Adrenal gland (tissue), 12 donors: Measurements from ENCODE around the gene IKZF5. TPM values are rescaled to one million over a fixed set of nuclear protein-coding genes. Genes with fewer than 3 reads are reported as not detected.

Experiments
- DNase-seq, 7 donors: peaks; one replicate each; pipeline ENCODE4 v3.0.0-alpha.2; 2019 to 2020
- H3K27ac ChIP-seq, 5 donors: fragments of 200-600 bp; sonication (generic) in 4 of 5; 1 replicate in 3 of 5; 2 replicates in 2 of 5; pipeline versions ENCODE4 v1.5.1 to v1.8.0; 2016 to 2020; ENCODE audit warnings: mild to moderate bottlenecking in 1 of 5
- H3K27me3 ChIP-seq: fragments of 200-600 bp; 2 replicates; pipeline ENCODE4 v1.8.0; 2021
- H3K36me3 ChIP-seq, 2 donors: fragments of 200-600 bp; replicated peaks in 1 of 2; 1 replicate in 1 of 2; 2 replicates in 1 of 2; pipeline versions ENCODE4 v1.5.1 to v1.8.0; 2018 to 2022
- H3K4me1 ChIP-seq, 2 donors: fragments of 200-600 bp; replicated peaks in 1 of 2; 1 replicate in 1 of 2; 2 replicates in 1 of 2; pipeline versions ENCODE4 v1.5.1 to v1.8.0; 2018 to 2021
- H3K4me3 ChIP-seq, 4 donors: fragments of 200-600 bp; sonication (generic) in 3 of 4; one replicate each; pipeline ENCODE4 v1.5.1; 2016 to 2018
- H3K9me3 ChIP-seq, 3 donors: fragments of 200-600 bp; sonication (generic) in 1 of 3; replicated peaks in 1 of 3; 1 replicate in 2 of 3; 2 replicates in 1 of 3; pipeline versions ENCODE4 v1.5.1 to v1.8.0; 2016 to 2021
- POLR2A ChIP-seq, 2 donors: fragments of 450-650 bp; IDR thresholded peaks; one replicate each; pipeline ENCODE4 v1.6.1; 2017; ENCODE audit warnings: antibody characterized with exemption in 2 of 2, mild to moderate bottlenecking in 2 of 2, moderate library complexity in 1 of 2
- WGBS, 4 donors: extraction: QIAGEN DNeasy Blood & Tissue Kit in 2 of 4; methylation state at CpG; one replicate each; pipeline versions ENCODE4 v1.1.5 to v1.1.7; 2013 to 2017; 5-methylcytosine and 5-hydroxymethylcytosine counted together
- intact Hi-C, 2 donors: fragments of 100-400 bp; cut with DNase I; formaldehyde crosslinking; loops; one replicate each; pipeline versions ENCODE4 v1.14.1 to v1.15.0; 2022 to 2023
- polyA plus RNA-seq, 3 donors: library from polyadenylated mRNA; stranded (reverse); fragments of 200-250 nt in 2 of 3; fragments of 350-450 nt in 1 of 3; fragmentation: Illumina TruSeq in 1 of 3; extraction: RNeasy Lipid Tissue Mini Kit (QIAGEN cat#74804) in 1 of 3; gene quantifications; one replicate each; pipeline ENCODE4 v1.2.3, GENCODE V29; 2013 to 2014
- total RNA-seq, 9 donors: library from RNA; depleted of rRNA in 4 of 9; stranded (reverse); fragments of >200 nt in 4 of 9; fragments of 120-200 nt in 1 of 9; fragmentation: NEBNext Ultra II Directional in 1 of 9; extraction: Animal tissue kit (Norgen Biotek cat#: 25700) in 1 of 9; gene quantifications; one replicate each; pipeline versions ENCODE4 v1.1.0 to v1.2.4, GENCODE V29; 2013 to 2023
- TF ChIP-seq, protein P1 (sequence below), 6 experiments: fragments of 450-650 bp in 4 of 6; fragments of 200-600 bp in 2 of 6; sonication (generic) in 1 of 6; IDR thresholded peaks; 1 replicate in 5 of 6; 2 replicates in 1 of 6; pipeline versions ENCODE4 v1.5.1 to v1.8.0; 2016 to 2021; ENCODE audit warnings: antibody characterized with exemption in 6 of 6, mild to moderate bottlenecking in 2 of 6, moderate library complexity in 1 of 6
- donor health status: healthy with polysubstance abuse.
- donor health status: Bipolar disorder and iron deficiency.
- donor health status: DM: yes; HTN: yes; CAD: no.
- donor health status: DM: no; HTN: no; CAD: no.
- donor health status: DM: no; HTN: no; CAD: no.
- donor health status: DM: yes; HTN: yes; CAD: no.

The IKZF5 gene
- total and polyA plus RNA-seq, 12 donors: 3.3 to 20.0 (median 12.0) TPM

DNA sequence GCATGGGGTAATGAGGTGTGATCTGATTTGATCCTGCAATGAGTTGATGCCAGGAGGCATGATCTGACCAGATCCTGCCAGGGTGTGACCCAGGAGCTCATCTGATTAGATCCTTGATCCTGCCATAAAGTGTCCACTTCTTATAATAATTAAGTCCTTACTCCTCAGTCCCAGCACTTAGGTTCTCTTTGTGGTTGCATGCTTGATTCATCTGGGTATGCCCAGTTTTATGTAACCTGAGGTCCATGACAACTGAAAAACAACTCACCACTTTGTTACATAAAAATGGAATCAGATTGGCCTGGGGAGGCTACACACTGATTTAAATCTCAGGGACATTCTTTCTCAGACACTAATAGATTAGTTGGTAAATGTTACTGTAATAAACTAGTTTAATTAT is 19.3 kb upstream of the IKZF5 start:
- H3K36me3 ChIP-seq: no peaks in the 10 kb centered on the region
- H3K9me3 ChIP-seq: no peaks in the 10 kb centered on the region
- TF ChIP-seq, protein P1, sequence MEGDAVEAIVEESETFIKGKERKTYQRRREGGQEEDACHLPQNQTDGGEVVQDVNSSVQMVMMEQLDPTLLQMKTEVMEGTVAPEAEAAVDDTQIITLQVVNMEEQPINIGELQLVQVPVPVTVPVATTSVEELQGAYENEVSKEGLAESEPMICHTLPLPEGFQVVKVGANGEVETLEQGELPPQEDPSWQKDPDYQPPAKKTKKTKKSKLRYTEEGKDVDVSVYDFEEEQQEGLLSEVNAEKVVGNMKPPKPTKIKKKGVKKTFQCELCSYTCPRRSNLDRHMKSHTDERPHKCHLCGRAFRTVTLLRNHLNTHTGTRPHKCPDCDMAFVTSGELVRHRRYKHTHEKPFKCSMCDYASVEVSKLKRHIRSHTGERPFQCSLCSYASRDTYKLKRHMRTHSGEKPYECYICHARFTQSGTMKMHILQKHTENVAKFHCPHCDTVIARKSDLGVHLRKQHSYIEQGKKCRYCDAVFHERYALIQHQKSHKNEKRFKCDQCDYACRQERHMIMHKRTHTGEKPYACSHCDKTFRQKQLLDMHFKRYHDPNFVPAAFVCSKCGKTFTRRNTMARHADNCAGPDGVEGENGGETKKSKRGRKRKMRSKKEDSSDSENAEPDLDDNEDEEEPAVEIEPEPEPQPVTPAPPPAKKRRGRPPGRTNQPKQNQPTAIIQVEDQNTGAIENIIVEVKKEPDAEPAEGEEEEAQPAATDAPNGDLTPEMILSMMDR (IDR thresholded peaks at IDR 0.05): no peak
- no peak for TF ChIP-seq POLR2A (IDR thresholded peaks at IDR 0.05)
- H3K4me3 ChIP-seq: no peak overlapping the region
- H3K27me3 ChIP-seq: no peaks in the 10 kb centered on the region
- H3K4me1 ChIP-seq: no peaks in the 10 kb centered on the region
- no peak for DNase-seq
- intact Hi-C loops: no loop called here
- no peak overlapping the region for H3K27ac ChIP-seq

DNA sequence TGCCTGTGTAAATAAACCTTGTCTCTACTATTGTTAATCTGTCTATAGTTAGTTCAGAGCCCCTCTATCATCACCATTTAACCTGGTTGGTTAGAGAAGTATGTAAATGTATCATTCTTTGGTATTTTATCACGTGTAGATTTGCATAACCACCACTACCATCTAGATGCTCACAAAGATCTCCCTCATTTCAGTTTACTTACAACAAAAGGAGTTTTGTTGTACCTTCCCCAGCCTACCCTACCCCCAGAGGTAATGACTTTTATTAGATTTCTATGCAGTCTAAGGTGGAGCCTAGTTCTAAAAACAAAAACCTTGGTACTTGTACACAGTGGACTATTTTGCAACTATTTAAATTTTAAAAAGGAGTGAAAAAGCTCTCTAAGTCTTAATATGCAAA is 17.7 kb upstream of the IKZF5 start:
- Histone ChIP-seq H3K27ac (no peak overlapping the region), H3K4me3 (no peak overlapping the region), H3K27me3 (no peaks in the 10 kb centered on the region), H3K9me3 (no peaks in the 10 kb centered on the region), H3K4me1 (no peaks in the 10 kb centered on the region), H3K36me3 (no peaks in the 10 kb centered on the region)
- TF ChIP-seq, protein P1 (IDR thresholded peaks at IDR 0.05): no peak
- TF ChIP-seq POLR2A (IDR thresholded peaks at IDR 0.05): no peak
- intact Hi-C loops: no loop called here
- DNase-seq: no peak
- 64 to 77% (median 72%) methylated on average over 1 of the region's 1 CpG for WGBS, 4 donors

DNA sequence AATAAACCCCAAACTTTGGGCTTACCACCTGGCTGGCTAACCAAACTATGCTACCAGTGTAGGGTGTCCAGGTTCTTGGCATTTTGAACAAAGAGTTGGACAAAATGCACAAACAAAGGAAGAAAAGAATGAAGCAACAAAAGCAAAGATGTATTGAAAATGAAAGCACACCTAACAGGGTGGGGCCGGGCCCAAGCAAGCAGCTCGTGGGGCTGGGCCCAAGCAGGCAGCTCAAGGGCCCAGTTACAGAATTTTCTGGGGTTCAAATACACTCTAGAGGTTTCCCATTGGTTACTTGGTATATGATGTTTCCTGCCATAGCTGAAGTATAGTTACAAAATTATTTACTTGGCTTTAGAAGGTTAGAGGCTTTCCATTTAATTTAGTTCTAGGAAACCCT is 15.9 kb upstream of the IKZF5 start:
- Histone ChIP-seq H3K4me1 (peaks cover 0 to 4% of the 10 kb centered on the region in 2 donors), H3K9me3 (no peaks in the 10 kb centered on the region), H3K4me3 (no peak overlapping the region), H3K36me3 (no peaks in the 10 kb centered on the region), H3K27ac (no peak overlapping the region), H3K27me3 (no peaks in the 10 kb centered on the region)
- intact Hi-C loops: no loop called here
- TF ChIP-seq POLR2A (IDR thresholded peaks at IDR 0.05): no peak
- TF ChIP-seq, protein P1 (IDR thresholded peaks at IDR 0.05): no peak
- no peak for DNase-seq
- 91 to 100% (median 95%) methylated on average over 2 of the region's 2 CpGs for WGBS, 4 donors

DNA sequence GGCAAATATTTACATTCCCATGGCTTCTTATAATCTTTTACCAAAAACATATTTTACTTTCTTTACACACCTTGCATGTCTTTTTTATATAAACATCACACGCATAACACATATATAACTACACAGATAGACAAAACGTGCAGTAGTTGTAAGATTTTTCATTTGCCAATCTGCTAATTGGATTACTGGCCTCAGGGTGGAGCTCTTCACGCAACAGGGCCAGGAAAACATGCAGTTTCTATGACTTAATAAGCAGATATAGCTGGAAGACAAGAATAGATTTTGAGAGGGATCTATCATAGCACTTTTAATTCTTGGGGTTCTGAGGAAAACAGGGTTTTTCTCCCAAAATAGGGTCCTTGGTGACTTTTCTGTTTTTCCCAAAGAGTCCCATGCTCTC is 12.9 kb upstream of the IKZF5 start:
- DNase-seq: no peak
- H3K27me3 ChIP-seq: no peaks in the 10 kb centered on the region
- WGBS, 4 donors: 79 to 85% (median 83%) methylated on average over 3 of the region's 3 CpGs
- intact Hi-C loops: no loop called here
- H3K4me3 ChIP-seq: no peak overlapping the region
- TF ChIP-seq, protein P1 (IDR thresholded peaks at IDR 0.05): no peak
- TF ChIP-seq POLR2A (IDR thresholded peaks at IDR 0.05): no peak
- no peak overlapping the region for H3K27ac ChIP-seq
- no peaks in the 10 kb centered on the region for H3K36me3 ChIP-seq
- peaks cover 0 to 5% of the 10 kb centered on the region in 2 donors for H3K4me1 ChIP-seq
- no peaks in the 10 kb centered on the region for H3K9me3 ChIP-seq
